Neural crest cell (in vitro differentiated cells): ENCODE data around the gene TACR1. TPM values are rescaled to one million over a fixed set of nuclear protein-coding genes. Genes with fewer than 3 reads are reported as not detected.
A peak's percentile ranks its signal among the peaks of the same experiment; 100 is the strongest.
"Not testable (repeated sequence)": the region's sequence is repeated elsewhere in the genome, so short reads cannot be mapped to it uniquely, and the experiment has no call there.

ENCODE experiments used
- DNase-seq: peaks from one replicate; pipeline ENCODE4 v3.0.0; 2021; ENCODE audit warnings: low read depth, mixed read lengths, low spot score
- H3K27ac Mint-ChIP-seq: one replicate; pipeline ENCODE4 v1.8.0; 2021; ENCODE audit warnings: mild to moderate bottlenecking, mixed read lengths; ENCODE audit not compliant: unreplicated experiment
- H3K27me3 Mint-ChIP-seq: 2 replicates; pipeline ENCODE4 v1.8.0; 2021; ENCODE audit warnings: low read depth, mild to moderate bottlenecking, mixed read lengths
- H3K36me3 Mint-ChIP-seq: 2 replicates; pipeline ENCODE4 v1.8.0; 2021; ENCODE audit warnings: low read depth, mild to moderate bottlenecking, mixed read lengths
- H3K4me1 Mint-ChIP-seq: 2 replicates; pipeline ENCODE4 v1.8.0; 2021; ENCODE audit warnings: mixed read lengths
- H3K4me3 Mint-ChIP-seq: one replicate; pipeline ENCODE4 v1.8.0; 2021; ENCODE audit warnings: mild to moderate bottlenecking, mixed read lengths
- H3K9me3 Mint-ChIP-seq: 2 replicates; pipeline ENCODE4 v1.8.0; 2021; ENCODE audit warnings: mixed read lengths
- long read RNA-seq: library from polyadenylated mRNA; unstranded; transcript quantifications from one replicate; pipeline ENCODE4 v2.0.0, GENCODE V29; 2020
- total RNA-seq: library from RNA; stranded (reverse); gene quantifications from 2 replicates; pipeline ENCODE4 v1.2.1, GENCODE V29; 2021
- TF ChIP-seq, protein P1 (sequence below): fragments of 200-600 bp; sonication (generic); conservative IDR thresholded peaks from 2 replicates; pipeline ENCODE4 v1.5.0; 2021; ENCODE audit warnings: antibody characterized with exemption, mild to moderate bottlenecking

The TACR1 gene
- total RNA-seq, result 0.16 and 0.30 TPM in 2 replicates
- long read RNA-seq, result 0 reads

- TF ChIP-seq, protein P1, sequence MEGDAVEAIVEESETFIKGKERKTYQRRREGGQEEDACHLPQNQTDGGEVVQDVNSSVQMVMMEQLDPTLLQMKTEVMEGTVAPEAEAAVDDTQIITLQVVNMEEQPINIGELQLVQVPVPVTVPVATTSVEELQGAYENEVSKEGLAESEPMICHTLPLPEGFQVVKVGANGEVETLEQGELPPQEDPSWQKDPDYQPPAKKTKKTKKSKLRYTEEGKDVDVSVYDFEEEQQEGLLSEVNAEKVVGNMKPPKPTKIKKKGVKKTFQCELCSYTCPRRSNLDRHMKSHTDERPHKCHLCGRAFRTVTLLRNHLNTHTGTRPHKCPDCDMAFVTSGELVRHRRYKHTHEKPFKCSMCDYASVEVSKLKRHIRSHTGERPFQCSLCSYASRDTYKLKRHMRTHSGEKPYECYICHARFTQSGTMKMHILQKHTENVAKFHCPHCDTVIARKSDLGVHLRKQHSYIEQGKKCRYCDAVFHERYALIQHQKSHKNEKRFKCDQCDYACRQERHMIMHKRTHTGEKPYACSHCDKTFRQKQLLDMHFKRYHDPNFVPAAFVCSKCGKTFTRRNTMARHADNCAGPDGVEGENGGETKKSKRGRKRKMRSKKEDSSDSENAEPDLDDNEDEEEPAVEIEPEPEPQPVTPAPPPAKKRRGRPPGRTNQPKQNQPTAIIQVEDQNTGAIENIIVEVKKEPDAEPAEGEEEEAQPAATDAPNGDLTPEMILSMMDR, result peak; percentile 70
- Mint-ChIP-seq H3K9me3 (no peaks in the 10 kb centered on the region), H3K27ac (no peak within 1 kb of the TSS), H3K4me1 (peaks cover 11% of the 10 kb centered on the region), H3K4me3 (peak within 1 kb of the TSS; percentile 85), H3K36me3 (no peaks in the 10 kb centered on the region), H3K27me3 (peaks cover 96% of the 10 kb centered on the region)
- peak; percentile 59 for DNase-seq
These were observed at the start of gene TACR1 for GRCh38 chr2:75199428-75200011. TSS of gene TACR1 (minus strand) at chr2:75199520. CDS start at chr2:75198934, 586 bp downstream.

GRCh38 chr2:75248581-75248980 lies 49.3 kb upstream of the TACR1 start:
- H3K27ac Mint-ChIP-seq, H3K4me1 Mint-ChIP-seq, DNase-seq, H3K27me3 Mint-ChIP-seq, H3K4me3 Mint-ChIP-seq, H3K36me3 Mint-ChIP-seq: not testable (repeated sequence)
- peaks cover 13% of the 10 kb centered on the region for H3K9me3 Mint-ChIP-seq

DNA sequence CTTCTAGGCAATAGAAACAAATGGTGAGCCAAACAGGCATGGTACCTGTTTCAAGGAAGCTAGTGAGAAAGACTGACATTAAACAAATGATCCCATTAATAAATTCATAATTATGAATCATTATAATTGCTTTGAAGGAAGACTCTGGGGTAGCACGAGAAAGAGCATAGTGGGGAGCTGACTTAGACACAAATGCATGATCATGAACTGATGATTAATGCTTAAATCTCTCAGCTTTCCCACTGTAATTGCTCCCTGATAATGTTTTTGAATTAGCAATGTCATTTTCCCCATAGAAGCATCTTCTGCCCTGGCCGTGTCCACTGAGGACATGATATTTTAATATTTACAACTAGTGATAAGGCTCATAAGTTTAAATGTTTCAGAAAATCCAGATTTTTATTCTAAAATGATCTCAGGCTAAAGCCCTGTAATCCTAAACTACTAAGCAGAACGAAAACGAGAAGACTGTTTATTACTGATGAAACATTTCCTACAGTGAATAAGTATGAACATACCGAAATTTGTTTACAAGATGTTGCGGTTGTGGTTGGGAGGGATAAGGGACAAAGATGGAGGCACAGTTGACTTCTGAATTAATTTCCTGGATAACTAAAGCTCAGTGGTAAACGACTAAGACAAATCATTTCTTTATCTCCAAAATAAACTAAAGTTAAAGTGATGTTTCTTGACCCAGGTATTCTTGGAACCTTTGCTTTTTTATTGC lies 47.3 kb upstream of the TACR1 start:
- no peaks in the 10 kb centered on the region for H3K4me1 Mint-ChIP-seq
- H3K9me3 Mint-ChIP-seq, result peaks cover 22% of the 10 kb centered on the region
- no peaks in the 10 kb centered on the region for H3K27me3 Mint-ChIP-seq
- H3K36me3 Mint-ChIP-seq, result peaks cover 6% of the 10 kb centered on the region
- DNase-seq, result no peak
- TF ChIP-seq, protein P1, result no peak
- H3K27ac Mint-ChIP-seq, result no peak overlapping the region
- no peak overlapping the region for H3K4me3 Mint-ChIP-seq

GRCh38 chr2:75243219-75243618 lies 43.9 kb upstream of the TACR1 start:
- no peak overlapping the region for H3K4me3 Mint-ChIP-seq
- peaks cover 14% of the 10 kb centered on the region for H3K9me3 Mint-ChIP-seq
- DNase-seq, result no peak
- H3K27me3 Mint-ChIP-seq, result no peaks in the 10 kb centered on the region
- no peaks in the 10 kb centered on the region for H3K4me1 Mint-ChIP-seq
- peaks cover 4% of the 10 kb centered on the region for H3K36me3 Mint-ChIP-seq
- TF ChIP-seq, protein P1, result no peak
- no peak overlapping the region for H3K27ac Mint-ChIP-seq

DNA sequence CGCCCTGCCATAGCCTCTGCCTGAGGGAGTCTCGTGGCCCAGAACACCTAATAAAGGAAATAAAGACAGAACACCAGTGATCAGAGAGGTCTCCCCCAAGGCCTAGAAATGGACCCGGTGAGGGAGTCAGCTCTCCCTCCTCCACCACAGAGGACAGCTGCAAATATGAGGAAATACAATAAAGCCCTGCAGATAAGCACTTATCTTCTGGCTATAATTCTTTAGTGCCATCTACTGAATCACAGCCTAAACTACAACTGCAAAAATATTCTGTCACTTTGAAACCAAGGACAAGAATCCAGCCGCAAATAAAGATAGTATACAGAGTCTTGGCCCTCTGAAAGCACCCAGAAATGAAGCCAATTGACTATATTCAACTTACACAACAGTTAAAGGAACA lies 42.4 kb upstream of the TACR1 start:
- Mint-ChIP-seq H3K27me3 (no peaks in the 10 kb centered on the region), H3K36me3 (peaks cover 4% of the 10 kb centered on the region), H3K4me1 (no peaks in the 10 kb centered on the region), H3K9me3 (peaks cover 14% of the 10 kb centered on the region), H3K4me3 (no peak overlapping the region), H3K27ac (no peak overlapping the region)
- DNase-seq, result no peak
- TF ChIP-seq, protein P1, result peak; percentile 44

GRCh38 chr2:75238670-75239330 lies 39.5 kb upstream of the TACR1 start:
- peaks cover 4% of the 10 kb centered on the region for H3K36me3 Mint-ChIP-seq
- H3K9me3 Mint-ChIP-seq, result peaks cover 14% of the 10 kb centered on the region
- TF ChIP-seq, protein P1, result no peak
- no peak overlapping the region for H3K4me3 Mint-ChIP-seq
- DNase-seq, result no peak
- H3K27ac Mint-ChIP-seq, result no peak overlapping the region
- no peaks in the 10 kb centered on the region for H3K27me3 Mint-ChIP-seq
- H3K4me1 Mint-ChIP-seq, result no peaks in the 10 kb centered on the region
